ENCODE data around the gene CPXM1.

- TF ChIP-seq ESRRG (CRISPR knock-in tag; IDR thresholded peaks at IDR 0.05), result no peak
- TF ChIP-seq CREB5 (CRISPR knock-in tag; IDR thresholded peaks at IDR 0.05; ENCODE audit: low read depth), result no peak
- no peak for TF ChIP-seq ZC3H10 (CRISPR knock-in tag; IDR thresholded peaks at IDR 0.05)
- TF ChIP-seq RARB (CRISPR knock-in tag; IDR thresholded peaks at IDR 0.05), result no peak
- TF ChIP-seq POU6F1 (CRISPR knock-in tag; IDR thresholded peaks at IDR 0.05; ENCODE audit: borderline replicate concordance, low read depth), result no peak
- no peak for TF ChIP-seq ZFP30 (CRISPR knock-in tag; IDR thresholded peaks at IDR 0.05)
- no peak for TF ChIP-seq ZNF565 (CRISPR knock-in tag; conservative IDR thresholded peaks at IDR 0.05; ENCODE audit: low read depth)
Measured at GRCh38 chr20:2829376-2829775, 28.9 kb upstream of the CPXM1 start.

Data from SK-N-SH treated with all-trans-retinoic acid at 6 μM for 48 hours (cell line).